ENCODE measurements around the gene TMEM185A.
A peak's percentile ranks its signal among the peaks of the same experiment; 100 is the strongest.
"Not testable (repeated sequence)": the region's sequence is repeated elsewhere in the genome, so short reads cannot be mapped to it uniquely, and the experiment has no call there.

Gene TMEM185A

DNA sequence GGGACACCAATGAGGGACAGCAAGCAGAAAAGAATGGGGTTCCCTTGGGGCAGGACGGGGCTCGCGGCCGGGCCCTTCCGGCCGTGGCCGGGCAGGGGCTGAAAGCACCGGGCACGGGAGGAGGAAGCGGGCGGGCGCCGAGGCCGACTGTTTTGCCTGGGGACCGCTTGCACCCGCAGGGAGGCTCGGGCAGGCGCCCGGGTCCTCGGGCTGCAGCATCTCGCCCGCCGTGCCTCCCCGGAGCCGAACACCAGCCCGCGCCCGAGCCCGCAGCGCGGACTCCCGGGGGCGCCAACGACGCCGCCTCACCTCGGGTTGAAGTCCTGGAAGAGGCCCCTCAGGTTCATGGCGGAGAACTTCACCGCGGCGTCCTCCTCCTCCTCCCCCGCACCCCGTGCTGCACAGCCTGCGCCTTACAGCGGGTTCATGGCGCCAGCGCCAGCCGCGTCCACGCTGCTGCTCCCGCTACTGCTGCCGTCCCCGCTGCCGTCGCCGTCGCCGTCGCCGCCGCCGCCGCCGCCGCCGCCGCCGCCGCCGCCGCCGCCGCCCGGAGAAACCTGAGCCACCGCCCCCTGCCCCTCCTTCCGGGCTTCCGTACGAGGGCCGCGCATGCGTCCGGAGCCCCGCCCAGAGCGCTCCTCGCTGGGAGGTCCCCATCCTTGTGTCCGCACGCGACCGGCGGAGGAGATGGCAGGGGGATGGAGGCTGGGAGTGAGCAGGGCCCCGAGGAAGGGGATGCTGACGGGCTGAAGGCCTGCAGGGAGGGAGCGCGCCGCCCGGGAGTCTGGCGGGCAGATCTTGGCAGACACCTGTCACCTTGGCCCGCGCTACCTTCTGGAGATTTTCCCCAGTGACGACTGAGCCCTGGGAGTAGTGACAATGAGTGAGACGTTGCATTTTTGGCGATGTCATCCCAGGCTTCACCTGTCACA lies at the start of gene TMEM185A:
TSS of gene TMEM185A (minus strand) at position 559 of the 932 bp plus-strand sequence. CDS start at position 347, 212 bp downstream.
- peak; percentile 20 to 37 for DNase-seq

DNA sequence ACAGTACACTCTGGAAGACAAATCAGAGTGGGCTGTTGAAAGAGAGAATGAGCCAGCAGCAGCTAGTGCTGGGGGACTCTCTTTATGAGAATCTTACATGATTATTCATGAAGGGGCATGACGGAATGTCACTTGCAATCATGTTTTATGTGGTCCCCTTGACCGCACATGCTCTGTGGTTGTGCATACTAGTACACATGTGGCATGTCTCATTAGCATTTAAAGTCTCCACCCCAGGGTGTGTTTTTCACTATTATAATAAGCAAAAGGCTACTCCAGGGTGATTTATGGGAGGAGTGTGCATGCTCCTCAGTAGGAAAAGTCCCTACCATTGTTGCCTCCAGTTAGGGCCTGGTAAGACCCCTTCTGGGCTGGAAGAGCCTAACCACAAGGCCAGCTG lies 49.6 kb upstream of the TMEM185A start:
- DNase-seq, result no peak

DNA sequence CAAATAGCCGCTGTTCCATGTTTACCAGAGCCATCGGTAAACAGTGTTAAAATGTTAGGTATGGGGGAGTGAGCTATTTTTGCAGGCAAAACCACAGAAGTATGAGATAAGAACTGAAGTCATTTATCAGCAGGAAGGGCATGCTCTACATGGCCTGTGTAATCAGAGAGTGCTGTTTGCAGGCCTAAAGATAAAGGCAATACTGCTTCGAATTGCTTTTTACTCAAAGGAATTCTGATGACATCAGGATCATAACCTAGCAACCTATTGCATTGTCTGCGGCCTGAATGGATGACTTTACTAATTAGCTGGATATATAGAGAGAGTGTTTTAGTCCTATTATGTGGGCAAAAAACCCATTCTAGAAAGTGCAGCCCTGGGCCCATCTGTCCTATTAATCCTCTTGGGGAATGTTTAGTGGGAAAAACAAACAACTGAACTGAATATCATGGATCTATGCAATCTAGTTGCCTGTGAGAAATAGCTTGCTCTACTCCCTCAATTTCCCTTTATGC lies 47.6 kb upstream of the TMEM185A start:
- not testable (repeated sequence) for DNase-seq

DNA sequence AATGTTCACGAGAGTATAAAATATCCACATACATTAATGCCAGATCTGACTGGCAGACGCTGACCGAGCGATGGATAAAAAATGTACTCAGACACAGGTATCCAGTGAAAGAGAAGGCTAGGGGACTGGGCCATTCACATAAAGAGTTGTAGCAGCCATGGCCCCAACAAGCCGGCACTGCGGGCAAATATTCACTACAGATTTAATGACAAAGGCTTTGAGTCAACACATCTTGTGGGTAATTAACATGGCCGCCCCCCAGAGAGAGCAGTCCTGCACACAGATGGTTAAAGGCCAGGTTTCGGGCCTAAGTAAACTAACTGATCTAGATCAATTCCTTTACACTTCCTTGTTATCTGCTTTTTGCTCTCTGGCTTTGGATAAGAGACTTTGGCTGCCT lies 44.0 kb upstream of the TMEM185A start:
- not testable (repeated sequence) for DNase-seq

DNA sequence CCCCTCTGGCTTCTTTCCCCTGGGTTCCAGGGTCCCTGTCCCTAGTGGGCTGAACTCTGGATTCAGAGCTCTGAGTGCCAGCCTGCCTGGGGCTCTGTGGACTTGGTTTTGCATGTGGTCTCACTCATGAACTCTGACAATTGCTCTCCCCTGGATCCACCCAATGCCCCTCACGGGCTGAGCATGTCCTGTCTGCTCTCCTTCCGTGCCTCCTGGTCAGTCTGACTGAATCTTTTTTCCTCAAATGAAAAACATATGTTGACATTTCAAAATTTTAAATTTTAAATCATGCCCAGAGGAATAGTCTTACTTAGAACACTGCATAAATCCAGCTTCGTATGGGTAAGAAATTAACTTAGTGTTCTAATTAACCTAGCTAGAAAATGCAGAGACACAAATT lies 43.5 kb upstream of the TMEM185A start:
- not testable (repeated sequence) for DNase-seq

DNA sequence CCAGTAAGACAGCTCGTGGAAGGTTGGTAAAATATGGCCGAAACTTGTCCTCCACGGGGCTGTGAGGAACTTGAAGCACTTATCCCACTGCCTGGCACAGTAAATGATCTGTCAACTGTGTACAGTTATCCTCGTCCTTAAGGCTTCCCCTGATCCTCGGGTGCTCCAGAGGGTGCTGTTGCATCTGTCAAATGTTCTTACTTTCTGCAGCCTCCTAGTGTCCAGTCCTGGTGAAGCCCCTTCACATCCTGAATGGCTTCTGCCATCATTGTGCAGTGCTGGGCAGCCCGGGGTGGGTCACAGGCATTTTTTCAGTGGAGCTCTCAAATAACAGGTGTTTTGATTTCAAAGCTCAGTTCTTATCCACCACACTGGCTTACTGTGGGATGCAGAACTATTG lies 29.0 kb upstream of the TMEM185A start:
- DNase-seq, result not testable (repeated sequence)

DNA sequence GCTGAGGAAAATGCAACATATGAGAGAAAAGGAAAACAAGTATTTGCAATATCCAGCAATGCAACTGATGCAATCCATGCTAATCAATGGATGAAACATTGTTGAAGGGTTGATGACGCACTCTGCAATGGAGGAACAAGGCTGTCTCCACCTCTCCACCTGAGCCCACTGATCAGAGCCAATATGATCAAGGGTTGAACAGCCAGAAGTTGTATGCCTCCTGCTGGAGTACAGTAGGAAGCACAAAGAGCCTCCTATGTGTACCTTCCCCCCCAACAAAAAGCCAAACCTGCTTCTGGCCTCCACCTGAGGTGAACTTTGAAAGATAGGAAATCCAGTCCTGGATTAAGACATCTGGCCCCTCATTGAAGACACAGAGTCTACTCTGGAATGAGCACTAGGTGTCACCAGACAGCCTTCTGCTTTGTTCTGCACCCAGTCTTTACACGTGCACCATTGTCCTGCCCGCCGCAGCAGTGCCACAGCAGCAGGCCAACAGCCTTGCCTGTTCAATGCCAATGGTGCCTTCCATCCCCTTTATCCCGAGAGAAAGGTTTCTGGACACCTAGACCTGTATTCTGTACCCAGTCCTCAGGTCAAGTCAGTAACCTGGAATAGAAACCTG lies 24.8 kb upstream of the TMEM185A start:
- DNase-seq, result not testable (repeated sequence)

DNA sequence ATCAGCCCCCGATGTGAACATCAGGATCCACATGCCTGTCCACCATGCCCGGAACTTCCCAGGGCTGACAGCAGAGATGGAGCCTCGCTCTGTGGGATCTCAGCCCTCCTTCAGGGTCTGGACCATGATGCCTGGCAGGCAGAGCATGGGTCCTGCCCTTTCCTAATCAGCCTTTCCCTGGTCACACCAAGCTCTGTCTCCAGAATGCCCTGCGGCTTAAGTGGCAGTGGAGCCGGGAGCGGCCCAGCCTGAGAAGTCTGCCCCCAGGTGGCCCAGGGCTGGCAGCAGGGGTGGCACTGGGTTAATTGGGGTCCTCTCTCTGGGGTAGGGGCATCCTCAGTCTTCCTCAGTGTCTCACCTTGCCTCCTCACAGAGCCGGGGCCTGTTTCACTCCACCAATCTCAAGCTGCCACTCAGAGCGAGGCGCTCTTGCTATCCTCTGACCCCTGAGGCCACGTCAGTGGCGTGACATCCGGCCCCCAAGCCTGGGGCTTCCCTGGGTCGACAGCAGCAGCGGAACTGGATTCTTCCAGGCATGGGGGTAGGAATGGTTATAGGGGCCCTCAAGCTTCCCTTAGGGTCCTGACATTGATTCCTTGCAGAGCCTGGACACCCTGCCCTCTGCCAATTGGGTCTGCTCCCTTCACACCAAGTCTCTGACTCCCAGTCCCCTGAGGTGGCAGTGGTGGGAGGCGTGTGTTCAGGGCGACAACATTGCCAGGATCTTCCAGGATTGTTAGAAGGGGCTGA lies 20.8 kb upstream of the TMEM185A start:
- no peak for DNase-seq

DNA sequence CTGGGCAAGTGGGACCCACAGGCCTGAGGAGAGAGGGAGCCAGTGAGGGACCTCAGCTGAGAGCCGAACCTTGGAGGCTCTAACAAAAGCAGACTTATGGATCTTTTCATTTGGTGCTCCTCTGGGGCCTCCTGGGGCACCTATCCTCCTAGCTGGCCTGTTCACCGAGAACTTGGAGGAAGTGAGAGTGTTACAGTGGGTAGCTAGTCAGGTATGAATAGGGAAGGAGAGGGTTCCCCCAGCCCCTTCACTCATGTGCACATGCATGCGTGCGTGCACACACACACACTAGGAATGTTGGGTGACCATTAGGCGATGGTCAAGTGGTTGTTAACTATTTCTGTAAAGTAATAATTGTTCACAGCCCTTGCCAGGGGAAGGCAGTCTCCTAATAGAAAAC lies 18.6 kb upstream of the TMEM185A start:
- no peak for DNase-seq

DNA sequence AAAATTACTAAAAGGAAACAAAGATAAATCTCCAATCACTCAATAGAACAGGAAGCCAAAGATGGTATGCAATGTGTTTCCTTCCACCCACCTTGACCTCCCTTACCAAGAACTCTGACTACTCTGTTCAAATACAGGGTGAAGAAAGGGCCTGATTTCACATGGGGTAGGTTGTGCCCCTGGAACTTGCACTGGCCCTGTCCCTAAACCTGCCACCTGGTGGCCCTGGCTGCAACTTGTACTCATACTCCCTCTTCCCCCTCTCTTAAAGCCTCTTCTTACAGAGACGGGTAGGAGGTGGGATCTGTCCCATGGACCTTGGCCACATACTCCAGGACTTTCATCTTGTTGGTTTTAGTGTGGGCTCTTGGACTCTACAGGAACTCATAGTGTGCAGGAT lies 17.3 kb upstream of the TMEM185A start:
- DNase-seq, result no peak

DNA sequence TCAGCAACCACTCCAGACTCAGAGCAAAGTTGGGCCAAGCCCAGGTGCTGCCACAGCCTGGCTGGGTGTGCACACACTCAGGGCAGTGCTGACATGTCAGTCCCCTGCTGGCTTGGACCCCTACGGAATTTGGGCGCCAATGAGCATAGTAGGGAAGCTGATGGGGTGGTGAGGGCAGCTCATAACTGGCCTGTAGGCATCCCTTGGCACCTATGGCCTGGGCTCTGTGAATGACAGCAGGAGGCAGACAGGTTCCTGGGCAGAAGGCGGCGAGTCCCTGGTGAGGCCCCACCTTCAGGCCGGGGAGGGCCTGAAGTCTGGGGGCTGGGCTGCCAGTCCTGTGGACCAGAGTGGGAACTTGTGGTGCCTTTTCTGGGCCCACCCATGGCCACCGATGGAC lies 15.9 kb upstream of the TMEM185A start:
- no peak for DNase-seq

DNA sequence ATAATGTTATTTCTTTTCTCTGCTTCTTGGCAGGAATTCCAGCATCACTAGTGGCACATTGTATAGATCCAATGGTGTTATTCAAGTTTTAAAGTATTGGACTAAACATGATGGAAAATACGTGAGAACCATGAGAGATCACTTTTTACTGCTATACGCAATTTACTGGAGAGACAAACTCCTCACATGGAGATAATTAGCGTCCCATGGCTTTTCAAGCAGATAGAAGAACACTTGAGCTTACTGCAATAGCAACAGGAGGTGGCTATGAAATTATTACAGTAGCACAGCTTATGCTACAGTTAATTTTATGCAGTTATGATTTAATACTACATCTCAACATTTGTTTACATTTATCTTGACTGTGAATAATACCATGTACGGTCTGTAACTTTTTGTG lies 11.9 kb upstream of the TMEM185A start:
- DNase-seq, result no peak

DNA sequence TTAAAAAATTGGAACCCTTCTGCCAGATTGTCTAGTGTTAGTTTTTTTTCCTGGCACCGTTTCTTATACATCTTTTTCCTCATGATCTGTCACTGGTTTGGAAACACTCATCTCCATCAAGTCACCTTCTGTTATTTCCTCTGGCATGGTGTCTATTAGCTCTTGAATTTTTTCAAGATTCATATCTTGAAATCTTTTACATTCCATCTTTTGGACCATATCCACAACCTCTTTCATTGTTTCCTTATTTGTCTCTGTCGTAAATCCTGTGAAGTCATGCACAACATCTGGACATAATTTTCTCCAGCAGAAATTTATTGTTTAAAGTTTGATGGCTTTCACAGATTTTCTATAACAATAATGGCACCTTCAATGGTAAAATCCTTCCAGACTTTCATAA lies 10.2 kb upstream of the TMEM185A start:
- no peak for DNase-seq

DNA sequence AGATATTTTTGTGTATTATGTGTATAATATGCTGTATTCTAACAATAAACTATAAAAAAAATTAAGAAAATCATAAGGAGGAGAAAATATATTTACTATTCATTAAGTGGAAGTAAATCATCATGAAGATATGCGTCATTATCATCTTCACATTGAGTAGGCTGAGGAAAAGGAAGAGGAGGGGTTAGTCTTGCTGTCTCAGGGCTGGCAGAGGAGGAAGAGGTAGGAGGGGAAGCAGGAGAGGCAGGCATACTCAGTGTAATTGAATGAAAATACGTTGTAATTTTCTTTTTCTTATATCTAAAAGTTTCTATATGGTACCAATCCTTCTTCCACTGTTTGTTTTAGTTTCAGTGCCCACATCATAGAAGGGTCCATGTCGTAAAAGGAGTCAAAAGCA lies 9.8 kb upstream of the TMEM185A start:
- no peak for DNase-seq

DNA sequence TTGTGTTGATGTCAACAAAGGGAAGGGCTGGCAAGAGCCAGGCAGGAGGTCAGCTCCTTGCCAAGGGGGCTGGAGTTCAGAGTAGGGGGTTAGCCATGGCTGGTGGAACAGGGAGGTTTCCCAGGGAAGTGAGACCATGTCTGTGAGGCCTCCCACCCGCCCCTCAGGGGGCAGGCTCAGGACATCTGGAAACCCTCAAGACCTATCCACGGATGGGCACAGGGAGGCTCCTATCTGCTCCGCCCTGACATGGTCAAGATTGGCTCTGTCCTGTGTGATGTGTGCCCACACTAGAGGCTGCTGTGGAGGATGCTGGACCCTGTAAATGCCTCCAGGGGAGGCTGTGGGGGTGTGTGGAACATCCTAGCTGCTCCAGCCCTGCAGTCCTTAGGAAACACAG lies 8.0 kb upstream of the TMEM185A start:
- DNase-seq, result no peak

DNA sequence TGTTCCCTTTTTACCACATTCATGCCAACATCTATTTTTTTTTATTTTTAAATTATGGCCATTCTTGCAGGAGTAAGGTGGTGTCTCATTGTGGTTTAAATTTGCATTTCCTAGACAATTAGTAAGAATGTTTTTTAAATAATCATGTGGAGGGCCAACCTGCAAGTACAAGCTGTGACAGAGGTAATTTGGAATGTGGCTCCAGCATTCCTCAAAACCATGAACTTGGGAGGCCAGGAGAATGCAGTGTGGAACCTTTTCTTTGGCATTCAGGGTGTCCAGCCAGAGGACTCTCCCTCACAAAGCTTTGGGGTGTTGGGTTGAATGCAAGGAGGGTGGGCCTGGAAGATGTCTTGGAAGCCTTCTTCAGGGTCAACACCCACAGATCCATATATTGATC lies 7.3 kb upstream of the TMEM185A start:
- DNase-seq, result no peak

DNA sequence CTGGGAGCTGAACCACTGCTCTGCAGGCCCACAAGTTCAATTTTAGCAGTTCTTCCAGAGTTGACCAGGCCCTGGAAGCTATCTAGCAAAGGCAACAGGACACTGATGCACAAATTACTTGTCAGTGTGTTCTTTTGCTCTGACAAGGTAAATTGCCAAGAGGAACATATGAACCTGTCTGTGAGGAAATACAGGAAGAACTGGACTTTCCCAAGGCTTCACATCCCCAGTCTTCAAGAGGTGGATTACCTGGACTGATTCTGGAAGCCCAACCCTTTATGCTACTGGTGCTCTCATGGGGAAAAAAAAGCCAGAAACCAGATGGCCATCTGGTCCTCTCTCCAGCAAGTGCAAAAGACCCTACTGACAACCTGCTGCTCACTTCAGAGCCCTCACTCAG lies 1.9 kb upstream of the TMEM185A start:
- no peak for DNase-seq

DNA sequence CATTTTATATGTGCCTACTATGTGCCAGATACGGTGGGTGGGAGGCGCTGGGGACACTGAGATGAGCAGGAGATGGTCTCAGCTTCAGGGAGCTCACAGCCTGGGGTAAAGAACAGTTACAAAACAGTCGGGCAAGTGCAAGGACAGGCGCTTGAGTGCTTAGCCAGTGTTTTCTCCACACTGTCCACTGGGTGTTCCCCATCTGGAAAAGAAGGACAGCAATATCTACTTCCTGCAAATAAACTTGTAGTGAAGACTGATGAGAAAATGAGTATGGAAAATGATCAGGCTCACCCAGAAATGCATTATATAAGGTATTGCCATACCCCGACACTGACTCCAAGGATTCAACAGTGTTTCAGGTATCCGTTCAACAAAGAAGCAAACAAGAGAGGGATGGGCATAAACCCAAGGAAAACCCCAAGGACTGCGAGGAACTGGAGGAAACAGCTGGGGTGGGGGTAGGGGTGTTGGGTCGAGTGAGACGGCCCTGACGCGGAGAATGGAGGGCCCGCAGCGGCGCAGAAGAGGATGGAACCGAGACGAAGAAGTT lies 835 bp downstream of the TMEM185A start:
- DNase-seq, result peak; percentile 6 to 20

DNA sequence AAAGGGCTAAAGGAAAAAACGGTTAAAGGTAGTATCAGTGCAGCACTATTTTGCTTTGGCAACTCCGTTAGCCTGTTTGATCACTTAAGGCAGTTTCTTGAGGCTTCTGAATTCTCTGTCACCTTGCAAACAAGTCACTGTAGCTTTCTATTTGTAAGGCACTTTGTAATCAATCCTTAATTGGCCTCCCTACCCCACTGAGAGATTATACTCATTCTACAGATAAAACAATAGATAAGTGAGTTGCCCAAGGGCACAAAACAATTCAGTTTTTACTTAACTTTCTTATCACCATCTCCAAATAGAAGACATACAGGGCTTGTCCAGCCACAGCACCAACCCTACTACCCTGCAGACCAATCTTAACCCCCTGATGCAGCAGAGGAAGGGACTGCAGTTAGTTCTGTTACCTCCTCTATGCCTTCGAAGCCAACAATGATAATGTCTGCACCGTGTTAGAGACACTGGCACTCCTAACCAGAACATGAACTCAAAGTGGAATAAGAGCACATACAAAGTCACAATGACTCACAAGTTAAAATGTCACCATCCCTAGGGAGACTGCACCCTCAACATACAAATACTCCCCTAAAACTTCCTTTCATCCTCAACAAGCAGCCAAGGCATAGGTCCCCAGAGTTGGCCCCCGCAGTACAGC lies 1.7 kb downstream of the TMEM185A start:
- DNase-seq, result no peak

DNA sequence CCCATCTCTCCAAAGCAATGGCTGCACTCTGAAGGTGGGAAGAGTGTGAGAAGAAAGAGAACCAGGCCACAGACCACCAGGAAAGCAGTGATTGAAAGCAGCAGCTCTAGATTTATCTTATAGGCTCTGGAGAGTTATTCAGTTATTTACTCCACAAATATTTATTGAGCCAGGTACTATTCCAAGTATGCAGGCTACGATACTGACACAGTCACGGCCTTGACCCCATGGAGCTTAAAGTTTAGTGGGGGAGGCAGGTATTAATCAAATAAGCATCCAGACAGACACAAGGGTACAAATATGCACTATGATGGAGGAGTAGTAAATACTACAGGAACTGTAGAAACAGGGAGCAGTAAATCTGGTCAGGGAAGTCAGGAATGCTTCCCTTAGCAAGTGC lies 2.8 kb downstream of the TMEM185A start:
- no peak for DNase-seq

DNA sequence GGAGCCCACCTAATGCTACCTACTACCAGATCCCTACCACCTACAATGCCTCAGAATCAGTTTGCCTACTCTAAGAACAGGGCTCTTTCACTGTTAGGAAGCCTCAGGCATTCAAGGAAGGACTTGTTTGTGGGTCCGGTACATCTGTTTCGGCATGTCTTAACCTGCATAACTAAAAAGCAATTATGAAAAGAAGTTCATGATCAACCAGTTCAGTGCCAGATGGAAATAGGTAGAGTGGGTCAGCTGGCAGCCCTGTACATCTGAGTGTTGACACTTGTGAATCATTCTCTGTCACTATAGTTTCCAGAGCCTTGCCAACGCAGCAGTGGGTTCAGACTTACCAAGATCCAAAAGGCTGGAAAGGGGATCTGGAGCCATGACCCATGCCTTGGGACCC lies 3.3 kb downstream of the TMEM185A start:
- no peak for DNase-seq

DNA sequence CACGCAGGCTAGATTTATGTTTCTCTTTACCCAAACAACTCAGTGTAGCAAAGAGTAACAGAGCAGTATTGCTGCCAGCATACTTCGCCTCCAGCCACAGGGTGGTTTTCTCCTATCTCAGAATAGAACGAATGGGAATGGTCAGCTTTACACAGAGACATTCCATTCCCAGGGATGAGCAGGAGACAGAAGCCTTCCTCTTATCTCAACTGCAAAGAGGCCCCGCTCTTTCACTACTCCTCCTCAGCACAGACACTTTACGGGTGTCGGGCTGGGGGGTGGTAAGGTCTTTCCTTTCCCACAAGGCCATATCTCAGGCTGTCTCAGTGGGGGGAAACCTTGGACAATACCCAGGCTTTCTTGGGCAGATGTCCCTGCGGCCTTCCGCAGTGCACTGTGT lies 4.8 kb downstream of the TMEM185A start:
- DNase-seq, result not testable (repeated sequence)

All from Kasumi-1 (cell line).